Brain pericyte (primary cell): ENCODE measurements around the gene OGFOD2.
"Not testable (repeated sequence)": the region's sequence is repeated elsewhere in the genome, so short reads cannot be mapped to it uniquely, and the experiment has no call there.

Source experiments
- DNase-seq: peaks from one replicate; pipeline ENCODE4 v3.0.0-alpha.2; 2012; ENCODE audit warnings: low read depth, low spot score

OGFOD2 gene

DNA sequence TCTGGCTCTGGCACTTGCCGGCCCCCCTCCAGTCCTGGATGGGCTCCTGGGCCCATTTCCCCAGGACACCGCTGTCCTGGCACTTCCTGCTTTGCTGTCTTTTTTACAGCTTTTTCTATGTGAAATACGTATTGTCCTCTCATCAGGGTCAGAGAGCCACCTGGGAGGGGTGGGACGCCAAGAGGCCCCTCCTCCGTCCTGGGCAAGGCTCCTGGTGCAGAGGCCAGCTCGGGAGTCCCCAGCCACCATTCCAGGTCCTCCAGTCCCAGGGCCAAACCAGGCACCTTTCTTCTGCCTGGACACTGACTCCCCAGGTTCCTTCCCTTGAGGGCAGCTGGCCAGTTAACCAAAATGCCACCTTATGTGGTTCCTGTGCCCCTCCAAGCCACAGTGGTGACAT is 28.2 kb downstream of the OGFOD2 start:
- DNase-seq = no peak

GRCh38 chr12:123004287-123004686 is 29.2 kb downstream of the OGFOD2 start:
- DNase-seq = no peak

DNA sequence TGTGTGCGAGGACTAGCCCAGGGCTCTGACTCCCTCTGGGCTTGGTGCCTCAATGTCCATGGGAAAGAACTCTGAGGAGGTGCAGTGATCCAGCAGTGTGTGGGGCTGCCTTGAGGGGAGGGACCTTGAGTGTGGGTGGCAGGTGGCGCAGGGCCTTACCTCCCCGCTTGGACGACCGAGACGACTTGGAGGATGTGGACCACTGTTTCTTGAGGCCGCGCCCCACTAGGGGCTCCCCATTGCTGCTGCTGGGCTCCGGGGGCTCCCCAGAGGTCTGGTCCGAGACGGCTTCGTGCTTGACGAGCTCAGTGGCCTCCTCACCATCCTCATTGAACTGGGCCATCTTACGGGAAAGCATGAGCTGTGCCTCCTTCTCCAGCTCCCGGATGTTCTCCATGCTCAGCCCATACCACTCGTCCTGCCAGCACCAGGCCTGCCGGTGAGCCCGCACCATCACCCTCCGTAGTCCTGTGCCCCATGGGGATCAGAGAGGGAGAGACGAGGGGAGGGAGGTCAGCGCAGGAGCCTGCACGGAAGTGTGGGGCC is 30.1 kb downstream of the OGFOD2 start:
- no peak for DNase-seq

- DNase-seq = no peak
These were observed 31.9 kb downstream of the OGFOD2 start for GRCh38 chr12:123006977-123007376.

GRCh38 chr12:123010110-123010509 is 35.1 kb downstream of the OGFOD2 start:
- no peak for DNase-seq

GRCh38 chr12:123010681-123011080 is 35.6 kb downstream of the OGFOD2 start:
- DNase-seq = no peak

DNA sequence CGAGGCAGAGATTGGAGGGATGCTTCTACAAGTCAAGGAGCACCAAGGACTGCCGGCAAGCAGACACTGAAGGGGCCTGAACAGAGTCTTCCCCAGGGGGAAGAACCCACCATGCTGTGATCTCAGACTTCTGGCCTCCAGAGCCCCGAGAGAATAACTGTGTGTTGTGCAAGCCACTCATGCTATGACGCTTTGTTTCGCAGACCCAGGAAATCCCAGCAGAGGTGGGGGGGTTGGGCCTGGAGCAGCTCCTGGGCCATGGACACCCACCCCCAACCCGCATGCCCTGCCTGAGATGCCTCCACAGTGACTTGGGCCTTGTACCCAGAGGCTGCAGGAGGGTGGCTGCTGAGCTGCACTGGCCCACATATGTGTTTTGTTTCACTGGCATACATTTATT is 36.7 kb downstream of the OGFOD2 start:
- no peak for DNase-seq

- DNase-seq = no peak
These were observed 38.4 kb downstream of the OGFOD2 start for GRCh38 chr12:123013185-123014095.

GRCh38 chr12:123014473-123014872 is 39.4 kb downstream of the OGFOD2 start:
- not testable (repeated sequence) for DNase-seq

DNA sequence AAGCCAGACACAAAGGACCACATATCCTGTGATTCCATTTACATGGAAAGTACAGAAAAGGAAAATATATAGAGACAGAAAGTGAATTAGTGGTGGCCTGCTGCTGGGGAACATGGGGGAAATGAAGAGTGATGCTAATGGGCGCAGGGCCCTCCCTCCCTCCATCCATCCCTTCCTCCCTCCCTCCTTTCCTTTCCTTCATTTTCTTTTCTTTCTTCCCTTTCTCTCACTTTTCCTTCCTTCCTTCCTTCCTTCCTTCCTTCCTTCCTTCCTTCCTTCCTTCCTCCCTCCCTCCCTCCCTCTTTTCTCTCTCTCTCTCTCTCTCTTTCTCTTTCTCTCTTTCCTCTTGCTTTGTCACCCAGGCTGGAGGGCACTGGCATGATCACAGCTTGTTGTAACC is 42.7 kb downstream of the OGFOD2 start:
- no peak for DNase-seq

DNA sequence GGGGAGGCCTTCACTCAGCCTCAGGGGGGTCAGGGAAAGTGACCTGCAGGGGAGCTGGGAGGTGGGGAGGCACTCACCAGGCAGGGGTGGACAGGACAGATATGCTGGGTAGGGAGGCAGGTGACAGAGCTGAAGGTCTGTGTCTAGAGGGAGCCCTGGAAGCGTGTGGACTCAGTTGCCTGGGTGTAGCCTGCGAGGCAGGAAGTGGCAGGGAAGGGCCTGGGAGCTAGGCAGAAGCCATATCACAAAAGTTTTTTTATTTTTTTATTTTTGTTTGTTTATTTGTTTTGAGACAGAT is 44.7 kb downstream of the OGFOD2 start:
- no peak for DNase-seq

- DNase-seq = no peak
These were observed 46.9 kb downstream of the OGFOD2 start for GRCh38 chr12:123021688-123022604.

- DNase-seq = no peak
These were observed 47.8 kb downstream of the OGFOD2 start for GRCh38 chr12:123022846-123023245.

DNA sequence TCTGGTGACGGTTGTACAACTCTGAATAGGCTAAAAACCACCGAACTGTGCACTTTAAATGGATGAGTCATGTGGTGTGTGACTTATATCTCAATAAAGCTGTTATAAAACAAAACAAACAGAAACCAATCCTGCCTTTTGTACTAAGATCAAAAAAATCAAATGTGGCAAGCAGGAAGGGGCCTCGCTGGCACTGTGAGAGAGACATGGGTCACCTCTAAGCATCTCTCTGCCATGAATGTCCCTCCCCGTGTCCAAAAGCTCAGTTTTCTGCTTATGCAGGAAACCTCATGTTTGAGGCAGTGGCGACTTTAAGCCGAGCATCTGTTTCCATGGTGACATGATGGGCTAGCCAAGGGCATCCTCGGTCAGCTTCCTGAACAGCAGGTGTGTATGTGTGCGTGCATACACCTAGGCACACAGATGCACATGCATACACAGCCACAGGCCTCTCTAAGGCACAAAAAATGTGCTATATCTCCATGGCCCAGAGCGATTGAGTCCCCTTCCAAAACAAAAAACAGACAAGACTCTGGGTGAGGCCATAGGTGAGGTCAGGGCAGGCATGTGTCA is 49.9 kb downstream of the OGFOD2 start:
- no peak for DNase-seq

DNA sequence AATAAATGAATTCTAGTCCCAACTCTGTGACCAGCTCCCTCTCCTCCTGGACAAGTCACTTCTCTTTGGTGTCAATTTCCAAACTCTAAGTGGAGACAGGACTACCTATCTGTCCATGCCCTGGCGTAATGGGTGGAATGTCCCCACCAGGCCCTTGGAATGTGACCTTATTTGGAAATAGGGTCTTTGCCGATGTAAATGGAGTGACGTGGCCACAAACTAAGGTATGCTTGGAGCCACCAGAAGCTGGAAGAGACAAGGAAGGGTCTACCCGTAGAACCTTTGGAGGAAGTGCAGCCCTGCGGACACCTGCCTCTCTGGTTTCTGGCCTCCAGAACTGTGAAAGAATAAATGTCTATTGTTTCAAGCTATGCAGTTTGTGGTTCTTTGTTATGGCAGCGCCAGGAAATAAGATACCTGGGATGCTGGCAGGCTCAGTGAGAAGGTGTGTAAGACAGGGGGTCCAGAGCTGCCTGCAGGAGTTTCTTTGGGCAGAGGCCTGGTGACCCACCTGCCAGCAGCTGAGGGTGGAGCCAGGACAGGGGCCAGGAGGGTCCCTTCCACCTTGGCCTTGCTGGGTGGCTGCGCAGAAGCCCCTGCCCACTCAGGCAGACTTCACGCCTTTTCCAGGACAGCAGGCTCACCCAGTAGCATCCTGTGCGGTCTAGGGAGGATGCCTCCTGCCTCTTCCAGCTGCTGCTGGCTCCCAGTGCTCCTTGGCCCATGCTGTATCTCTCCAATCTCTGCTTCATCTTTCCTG is 51.2 kb downstream of the OGFOD2 start:
- no peak for DNase-seq

GRCh38 chr12:123027726-123028445 is 52.8 kb downstream of the OGFOD2 start:
- DNase-seq = no peak

GRCh38 chr12:123028475-123028874 is 53.4 kb downstream of the OGFOD2 start:
- DNase-seq = no peak

GRCh38 chr12:123029550-123029949 is 54.5 kb downstream of the OGFOD2 start:
- no peak for DNase-seq
